ENCODE data around the gene DNAJC17. TPM values are rescaled to one million over a fixed set of nuclear protein-coding genes. Genes with fewer than 3 reads are reported as not detected.
A peak's percentile ranks its signal among the peaks of the same experiment; 100 is the strongest.

DNAJC17 gene
- total RNA-seq, 1 experiment from 2014 or later = 14.8 TPM

DNA sequence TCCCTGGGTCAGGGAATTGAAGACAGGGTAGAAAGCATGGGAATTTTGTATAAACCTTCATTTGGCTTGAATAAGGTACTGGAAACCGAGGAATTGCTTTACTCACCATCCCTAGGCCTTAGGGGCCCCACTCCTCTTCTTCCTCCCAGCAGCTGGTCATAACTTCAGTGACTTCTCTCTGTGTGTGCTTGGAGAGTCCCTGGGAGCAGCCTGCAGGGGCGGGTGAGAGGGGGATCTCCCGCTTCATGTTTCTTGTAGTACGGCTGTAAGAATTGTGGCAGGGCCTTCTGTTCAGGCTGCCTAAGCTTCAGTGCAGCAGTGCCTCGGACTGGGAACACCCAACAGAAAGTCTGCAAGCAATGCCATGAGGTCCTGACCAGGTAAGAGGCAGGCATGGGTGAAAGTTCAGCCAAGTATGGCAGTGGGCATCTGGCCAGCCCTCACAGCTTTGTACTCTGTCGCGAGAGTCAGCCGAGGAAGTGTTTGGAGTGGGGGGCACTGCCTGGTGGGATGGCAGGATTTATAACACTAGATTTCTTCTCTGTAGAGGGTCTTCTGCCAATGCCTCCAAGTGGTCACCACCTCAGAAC lies 1.7 kb upstream of the DNAJC17 start:
- no peak for DNase-seq
- Histone ChIP-seq H3K4me1 (ENCODE audit: low read length) (peaks cover 21% of the 10 kb centered on the region), H4K20me1 (ENCODE audit: insufficient read depth, low read depth, low read length) (no peaks in the 10 kb centered on the region), H3K9ac (ENCODE audit: low read length) (peak overlapping the region; percentile 92; the same call in 1 of the 2 replicates), H3K4me2 (ENCODE audit: low read depth, low read length, poor library complexity, severe bottlenecking) (peak overlapping the region; percentile 82), H3K4me3 (ENCODE audit: low read length) (no peak overlapping the region), H3K27ac (ENCODE audit: low read length) (no peak overlapping the region), H3K36me3 (ENCODE audit: insufficient read depth, low read length) (no peaks in the 10 kb centered on the region), H3K9me2 (replicated peaks; ENCODE audit: insufficient read depth, low read length) (no peaks in the 10 kb centered on the region), H2AFZ (ENCODE audit: low read length) (no peak overlapping the region), H3K79me2 (ENCODE audit: low read length) (peaks cover 22% of the 10 kb centered on the region), H3K27me3 (ENCODE audit: low read length) (no peaks in the 10 kb centered on the region), H3K9me3 (ENCODE audit: low read length) (no peaks in the 10 kb centered on the region)

- Histone ChIP-seq H3K9ac (ENCODE audit: low read length) (peak overlapping the region; percentile 92), H4K20me1 (ENCODE audit: insufficient read depth, low read depth, low read length) (no peaks in the 10 kb centered on the region), H3K79me2 (ENCODE audit: low read length) (peaks cover 32% of the 10 kb centered on the region), H3K4me3 (ENCODE audit: low read length) (peak overlapping the region; percentile 84), H3K9me3 (ENCODE audit: low read length) (no peaks in the 10 kb centered on the region), H3K4me2 (ENCODE audit: low read depth, low read length, poor library complexity, severe bottlenecking) (peak overlapping the region; percentile 82), H3K36me3 (ENCODE audit: insufficient read depth, low read length) (no peaks in the 10 kb centered on the region), H2AFZ (ENCODE audit: low read length) (peak overlapping the region; percentile 73), H3K27ac (ENCODE audit: low read length) (no peak overlapping the region), H3K4me1 (ENCODE audit: low read length) (peaks cover 21% of the 10 kb centered on the region), H3K9me2 (replicated peaks; ENCODE audit: insufficient read depth, low read length) (no peaks in the 10 kb centered on the region), H3K27me3 (ENCODE audit: low read length) (no peaks in the 10 kb centered on the region)
- no peak for DNase-seq
Measured at GRCh38 chr15:40807888-40808461, 702 bp upstream of the DNAJC17 start.

GRCh38 chr15:40806672-40807027 lies 623 bp downstream of the DNAJC17 start:
- Histone ChIP-seq H3K9me2 (replicated peaks; ENCODE audit: insufficient read depth, low read length) (no peaks in the 10 kb centered on the region), H4K20me1 (ENCODE audit: insufficient read depth, low read depth, low read length) (no peaks in the 10 kb centered on the region), H3K4me1 (ENCODE audit: low read length) (peaks cover 21% of the 10 kb centered on the region), H3K9ac (ENCODE audit: low read length) (peak overlapping the region; percentile 92), H3K27ac (ENCODE audit: low read length) (peak overlapping the region; percentile 79), H3K36me3 (ENCODE audit: insufficient read depth, low read length) (no peaks in the 10 kb centered on the region), H3K4me2 (ENCODE audit: low read depth, low read length, poor library complexity, severe bottlenecking) (peak overlapping the region; percentile 82), H3K4me3 (ENCODE audit: low read length) (peak overlapping the region; percentile 84), H2AFZ (ENCODE audit: low read length) (peak overlapping the region; percentile 95; the same call in 1 of the 2 replicates), H3K79me2 (ENCODE audit: low read length) (peaks cover 42% of the 10 kb centered on the region), H3K9me3 (ENCODE audit: low read length) (no peaks in the 10 kb centered on the region), H3K27me3 (ENCODE audit: low read length) (no peaks in the 10 kb centered on the region)
- DNase-seq = no peak

DNA sequence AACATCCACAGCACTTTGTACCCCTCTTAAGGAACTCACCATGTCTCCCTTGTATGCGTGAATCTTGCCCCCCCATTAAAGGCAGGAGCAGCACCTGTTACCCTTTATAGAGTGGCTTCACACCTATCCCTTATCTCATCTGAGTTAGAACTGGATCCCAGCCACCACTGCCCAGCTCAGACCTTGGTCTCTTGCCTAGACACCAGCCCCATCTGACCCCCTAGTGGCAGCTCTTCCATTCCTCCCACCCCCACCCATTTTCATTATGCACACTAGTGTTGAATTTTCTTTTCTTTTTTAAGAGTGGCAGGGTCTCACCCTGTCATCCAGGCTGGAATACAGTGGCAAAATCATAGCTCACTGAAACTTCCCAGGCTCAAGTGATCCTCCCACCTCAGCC lies 3.6 kb downstream of the DNAJC17 start:
- Histone ChIP-seq H4K20me1 (ENCODE audit: insufficient read depth, low read depth, low read length) (no peaks in the 10 kb centered on the region), H3K36me3 (ENCODE audit: insufficient read depth, low read length) (no peaks in the 10 kb centered on the region), H3K79me2 (ENCODE audit: low read length) (peaks cover 46% of the 10 kb centered on the region), H3K9me3 (ENCODE audit: low read length) (no peaks in the 10 kb centered on the region), H3K4me3 (ENCODE audit: low read length) (no peak overlapping the region), H3K4me2 (ENCODE audit: low read depth, low read length, poor library complexity, severe bottlenecking) (no peak overlapping the region), H3K27ac (ENCODE audit: low read length) (no peak overlapping the region), H3K27me3 (ENCODE audit: low read length) (no peaks in the 10 kb centered on the region), H2AFZ (ENCODE audit: low read length) (no peak overlapping the region), H3K9ac (ENCODE audit: low read length) (no peak overlapping the region), H3K4me1 (ENCODE audit: low read length) (peaks cover 19% of the 10 kb centered on the region), H3K9me2 (replicated peaks; ENCODE audit: insufficient read depth, low read length) (no peaks in the 10 kb centered on the region)
- DNase-seq = no peak

GRCh38 chr15:40803076-40803475 lies 4.2 kb downstream of the DNAJC17 start:
- H3K27me3 ChIP-seq (ENCODE audit: low read length) = no peaks in the 10 kb centered on the region
- H3K27ac ChIP-seq (ENCODE audit: low read length) = no peak overlapping the region
- no peaks in the 10 kb centered on the region for H3K36me3 ChIP-seq (ENCODE audit: insufficient read depth, low read length)
- no peaks in the 10 kb centered on the region for H3K9me3 ChIP-seq (ENCODE audit: low read length)
- H3K4me3 ChIP-seq (ENCODE audit: low read length) = no peak overlapping the region
- no peak for DNase-seq
- H2AFZ ChIP-seq (ENCODE audit: low read length) = no peak overlapping the region
- peaks cover 13% of the 10 kb centered on the region for H3K4me1 ChIP-seq (ENCODE audit: low read length)
- H4K20me1 ChIP-seq (ENCODE audit: insufficient read depth, low read depth, low read length) = no peaks in the 10 kb centered on the region
- H3K9me2 ChIP-seq (replicated peaks; ENCODE audit: insufficient read depth, low read length) = no peaks in the 10 kb centered on the region
- no peak overlapping the region for H3K9ac ChIP-seq (ENCODE audit: low read length)
- H3K79me2 ChIP-seq (ENCODE audit: low read length) = peaks cover 49% of the 10 kb centered on the region
- H3K4me2 ChIP-seq (ENCODE audit: low read depth, low read length, poor library complexity, severe bottlenecking) = no peak overlapping the region

- Histone ChIP-seq H3K9ac (ENCODE audit: low read length) (no peak overlapping the region), H3K36me3 (ENCODE audit: insufficient read depth, low read length) (no peaks in the 10 kb centered on the region), H3K4me1 (ENCODE audit: low read length) (no peaks in the 10 kb centered on the region), H3K9me3 (ENCODE audit: low read length) (no peaks in the 10 kb centered on the region), H3K4me3 (ENCODE audit: low read length) (no peak overlapping the region), H4K20me1 (ENCODE audit: insufficient read depth, low read depth, low read length) (no peaks in the 10 kb centered on the region), H3K9me2 (replicated peaks; ENCODE audit: insufficient read depth, low read length) (no peaks in the 10 kb centered on the region), H2AFZ (ENCODE audit: low read length) (no peak overlapping the region), H3K79me2 (ENCODE audit: low read length) (peaks cover 54% of the 10 kb centered on the region), H3K27ac (ENCODE audit: low read length) (no peak overlapping the region), H3K4me2 (ENCODE audit: low read depth, low read length, poor library complexity, severe bottlenecking) (no peak overlapping the region), H3K27me3 (ENCODE audit: low read length) (no peaks in the 10 kb centered on the region)
- no peak for DNase-seq
Measured at GRCh38 chr15:40799523-40799922, 7.8 kb downstream of the DNAJC17 start.

DNA sequence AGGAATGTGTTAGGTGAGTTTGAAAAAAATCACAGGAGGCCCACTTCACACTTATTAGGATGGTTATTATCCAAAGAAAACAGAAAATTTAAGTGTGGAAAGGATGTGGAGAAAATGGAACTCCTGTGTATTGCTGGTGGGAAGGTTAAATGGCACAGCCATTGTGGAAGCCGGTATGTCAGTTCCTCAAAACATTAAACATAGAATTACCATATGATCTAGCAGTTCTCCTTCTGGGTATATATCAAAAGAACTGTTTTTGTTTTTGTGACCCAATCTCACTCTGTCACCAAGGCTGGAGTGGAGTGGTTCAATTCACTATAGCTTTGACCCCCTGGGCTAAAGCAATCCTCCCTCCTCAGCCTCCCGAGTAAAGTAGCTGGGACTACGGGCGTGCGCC lies 10.8 kb downstream of the DNAJC17 start:
- no peaks in the 10 kb centered on the region for H3K36me3 ChIP-seq (ENCODE audit: insufficient read depth, low read length)
- H3K4me1 ChIP-seq (ENCODE audit: low read length) = no peaks in the 10 kb centered on the region
- H3K4me2 ChIP-seq (ENCODE audit: low read depth, low read length, poor library complexity, severe bottlenecking) = no peak overlapping the region
- H3K79me2 ChIP-seq (ENCODE audit: low read length) = peaks cover 37% of the 10 kb centered on the region
- DNase-seq = no peak
- H3K9ac ChIP-seq (ENCODE audit: low read length) = no peak overlapping the region
- H3K9me2 ChIP-seq (replicated peaks; ENCODE audit: insufficient read depth, low read length) = no peaks in the 10 kb centered on the region
- no peaks in the 10 kb centered on the region for H3K27me3 ChIP-seq (ENCODE audit: low read length)
- H3K4me3 ChIP-seq (ENCODE audit: low read length) = no peak overlapping the region
- no peak overlapping the region for H2AFZ ChIP-seq (ENCODE audit: low read length)
- H4K20me1 ChIP-seq (ENCODE audit: insufficient read depth, low read depth, low read length) = no peaks in the 10 kb centered on the region
- no peaks in the 10 kb centered on the region for H3K9me3 ChIP-seq (ENCODE audit: low read length)
- no peak overlapping the region for H3K27ac ChIP-seq (ENCODE audit: low read length)

GRCh38 chr15:40796041-40796440 lies 11.2 kb downstream of the DNAJC17 start:
- no peaks in the 10 kb centered on the region for H3K4me1 ChIP-seq (ENCODE audit: low read length)
- H3K9ac ChIP-seq (ENCODE audit: low read length) = no peak overlapping the region
- H3K27ac ChIP-seq (ENCODE audit: low read length) = no peak overlapping the region
- no peaks in the 10 kb centered on the region for H4K20me1 ChIP-seq (ENCODE audit: insufficient read depth, low read depth, low read length)
- no peak overlapping the region for H2AFZ ChIP-seq (ENCODE audit: low read length)
- no peaks in the 10 kb centered on the region for H3K27me3 ChIP-seq (ENCODE audit: low read length)
- peaks cover 35% of the 10 kb centered on the region for H3K79me2 ChIP-seq (ENCODE audit: low read length)
- no peak overlapping the region for H3K4me3 ChIP-seq (ENCODE audit: low read length)
- no peaks in the 10 kb centered on the region for H3K36me3 ChIP-seq (ENCODE audit: insufficient read depth, low read length)
- no peaks in the 10 kb centered on the region for H3K9me3 ChIP-seq (ENCODE audit: low read length)
- DNase-seq = no peak
- H3K4me2 ChIP-seq (ENCODE audit: low read depth, low read length, poor library complexity, severe bottlenecking) = no peak overlapping the region
- H3K9me2 ChIP-seq (replicated peaks; ENCODE audit: insufficient read depth, low read length) = no peaks in the 10 kb centered on the region

Measured in Karpas-422 (cell line).